Peyer's patch (tissue), 4 donors: Measurements from ENCODE around the gene PTPRK. TPM values are rescaled to one million over a fixed set of nuclear protein-coding genes. Genes with fewer than 3 reads are reported as not detected.

ENCODE experiments used
- DNase-seq, 3 donors: peaks; one replicate each; pipeline ENCODE4 v3.0.0-alpha.2; 2017 to 2019
- H3K27ac ChIP-seq, 4 donors: fragments of 200-600 bp; sonication (generic); one replicate each; pipeline ENCODE4 v1.5.1; 2016 to 2019
- H3K27me3 ChIP-seq, 2 donors: fragments of 200-600 bp; sonication (generic); one replicate each; pipeline ENCODE4 v1.5.1; 2019
- H3K36me3 ChIP-seq, 3 donors: fragments of 200-600 bp; sonication (generic); one replicate each; pipeline ENCODE4 v1.5.1; 2016 to 2019
- H3K4me1 ChIP-seq, 4 donors: fragments of 200-600 bp; sonication (generic); one replicate each; pipeline ENCODE4 v1.5.1; 2016 to 2019
- H3K4me3 ChIP-seq, 4 donors: fragments of 200-600 bp; sonication (generic); 1 replicate in 3 of 4; 2 replicates in 1 of 4; pipeline ENCODE4 v1.5.1; 2016 to 2019; ENCODE audit warnings: mild to moderate bottlenecking in 1 of 4
- H3K9me3 ChIP-seq, 4 donors: fragments of 200-600 bp; sonication (generic); one replicate each; pipeline ENCODE4 v1.5.1; 2016 to 2019; ENCODE audit warnings: mild to moderate bottlenecking in 1 of 4
- CTCF ChIP-seq, 6 experiments: fragments of 450-650 bp in 4 of 6; fragments of 200-600 bp in 2 of 6; sonication (generic) in 1 of 6; IDR thresholded peaks; one replicate each; pipeline ENCODE4 v1.5.1; 2017 to 2019; ENCODE audit warnings: antibody characterized with exemption in 6 of 6, mild to moderate bottlenecking in 3 of 6, moderate library complexity in 1 of 6
- POLR2A ChIP-seq, 2 donors: fragments of 450-650 bp; IDR thresholded peaks; one replicate each; pipeline ENCODE4 v1.5.1; 2017; ENCODE audit warnings: antibody characterized with exemption in 2 of 2, mild to moderate bottlenecking in 2 of 2, moderate library complexity in 2 of 2
- total RNA-seq, 4 donors: library from RNA; depleted of rRNA; stranded (reverse); fragments of >200 nt; gene quantifications; one replicate each; pipeline ENCODE4 v1.1.0, GENCODE V29; 2016

The PTPRK gene
- total RNA-seq, 4 donors from 2014 or later, result 109 to 192 (median 153) TPM

GRCh38 chr6:128465368-128466343 is 54.7 kb downstream of the PTPRK start:
- no peaks in the 10 kb centered on the region for H3K27me3 ChIP-seq
- no peak for DNase-seq
- no peaks in the 10 kb centered on the region for H3K9me3 ChIP-seq
- H3K27ac ChIP-seq, result no peak overlapping the region
- H3K4me3 ChIP-seq, result no peak overlapping the region
- TF ChIP-seq POLR2A (IDR thresholded peaks at IDR 0.05) (no peak), CTCF (IDR thresholded peaks at IDR 0.05) (no peak)
- peaks cover 0 to 4% (median 0%) of the 10 kb centered on the region in 4 donors for H3K4me1 ChIP-seq
- no peaks in the 10 kb centered on the region for H3K36me3 ChIP-seq

- no peaks in the 10 kb centered on the region for H3K36me3 ChIP-seq
- H3K4me1 ChIP-seq, result peaks cover 0 to 4% (median 0%) of the 10 kb centered on the region in 4 donors
- H3K27me3 ChIP-seq, result no peaks in the 10 kb centered on the region
- no peak overlapping the region for H3K4me3 ChIP-seq
- no peak for DNase-seq
- no peak overlapping the region for H3K27ac ChIP-seq
- no peaks in the 10 kb centered on the region for H3K9me3 ChIP-seq
- TF ChIP-seq POLR2A (IDR thresholded peaks at IDR 0.05) (no peak), CTCF (IDR thresholded peaks at IDR 0.05) (no peak)
These were observed 55.6 kb downstream of the PTPRK start for GRCh38 chr6:128464790-128465189.

GRCh38 chr6:128463942-128464341 is 56.5 kb downstream of the PTPRK start:
- no peaks in the 10 kb centered on the region for H3K36me3 ChIP-seq
- H3K4me1 ChIP-seq, result peaks cover 0 to 4% (median 0%) of the 10 kb centered on the region in 4 donors
- TF ChIP-seq CTCF (IDR thresholded peaks at IDR 0.05) (no peak), POLR2A (IDR thresholded peaks at IDR 0.05) (no peak)
- no peak overlapping the region for H3K27ac ChIP-seq
- H3K27me3 ChIP-seq, result no peaks in the 10 kb centered on the region
- no peak overlapping the region for H3K4me3 ChIP-seq
- H3K9me3 ChIP-seq, result no peaks in the 10 kb centered on the region
- DNase-seq, result no peak

- H3K36me3 ChIP-seq, result no peaks in the 10 kb centered on the region
- no peaks in the 10 kb centered on the region for H3K9me3 ChIP-seq
- DNase-seq, result no peak
- no peak overlapping the region for H3K27ac ChIP-seq
- H3K4me1 ChIP-seq, result peaks cover 0 to 4% (median 0%) of the 10 kb centered on the region in 4 donors
- TF ChIP-seq CTCF (IDR thresholded peaks at IDR 0.05) (no peak), POLR2A (IDR thresholded peaks at IDR 0.05) (no peak)
- H3K27me3 ChIP-seq, result no peaks in the 10 kb centered on the region
- H3K4me3 ChIP-seq, result no peak overlapping the region
These were observed 58.9 kb downstream of the PTPRK start for GRCh38 chr6:128461501-128461900.

GRCh38 chr6:128456510-128457230 is 63.7 kb downstream of the PTPRK start:
- Histone ChIP-seq H3K36me3 (no peaks in the 10 kb centered on the region), H3K4me1 (peaks cover 0 to 5% (median 0%) of the 10 kb centered on the region in 4 donors), H3K4me3 (no peak overlapping the region), H3K27me3 (no peaks in the 10 kb centered on the region), H3K9me3 (no peaks in the 10 kb centered on the region), H3K27ac (no peak overlapping the region)
- no peak for TF ChIP-seq POLR2A (IDR thresholded peaks at IDR 0.05)
- no peak for TF ChIP-seq CTCF (IDR thresholded peaks at IDR 0.05)
- no peak for DNase-seq
